IMR-90 (cell line): ENCODE data around the gene PPP1R16B.

Experiments used
- CTCF ChIP-seq: conservative IDR thresholded peaks from 2 replicates; pipeline ENCODE4 v1.5.1; 2012; ENCODE audit warnings: mild to moderate bottlenecking, low read depth, low read length, improper control_type of control experiment
- FOS ChIP-seq: fragments of 150-350 bp; IDR thresholded peaks from 2 replicates; pipeline ENCODE4 v1.6.1; 2016; ENCODE audit warnings: low read depth, low read length
- MAFK ChIP-seq: IDR thresholded peaks from 2 replicates; pipeline ENCODE4 v1.6.1; 2012; ENCODE audit warnings: low read depth, low read length, improper control_type of control experiment
- MAZ ChIP-seq: IDR thresholded peaks from 2 replicates; pipeline ENCODE4 v1.6.1; 2012; ENCODE audit warnings: low read depth, mild to moderate bottlenecking, low read length, improper control_type of control experiment, moderate library complexity, borderline replicate concordance
- RAD21 ChIP-seq: IDR thresholded peaks from 2 replicates; pipeline ENCODE4 v1.6.1; 2012; ENCODE audit warnings: low read length, improper control_type of control experiment

GRCh38 chr20:38927902-38928578, 122.5 kb downstream of the PPP1R16B start:
- no peak for TF ChIP-seq RAD21
- no peak for TF ChIP-seq FOS
- TF ChIP-seq CTCF, result no peak
- no peak for TF ChIP-seq MAFK
- TF ChIP-seq MAZ, result no peak
